ENCODE data around the gene CA10.

Gene CA10

DNA sequence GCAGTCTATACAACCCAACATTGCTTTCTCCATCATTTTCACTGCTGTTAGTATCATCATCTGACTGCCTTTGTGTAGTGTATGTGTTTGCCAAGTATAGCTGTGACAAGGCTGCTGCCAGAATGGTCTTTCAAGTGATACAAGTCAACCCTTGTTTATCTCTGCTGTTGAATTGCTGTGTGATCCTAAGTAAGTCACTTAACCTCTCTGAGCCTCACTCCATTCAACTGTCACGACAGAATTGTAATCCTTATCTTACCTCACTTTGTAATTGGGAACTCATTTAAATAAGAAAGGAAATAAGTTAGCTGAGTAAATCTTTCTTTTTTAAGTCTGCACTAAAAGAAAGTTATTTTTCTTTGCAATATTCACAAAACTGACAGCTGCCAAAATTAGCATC is 340.6 kb downstream of the CA10 start:
- DNase-seq (ENCODE audit: low read depth), result no peak

DNA sequence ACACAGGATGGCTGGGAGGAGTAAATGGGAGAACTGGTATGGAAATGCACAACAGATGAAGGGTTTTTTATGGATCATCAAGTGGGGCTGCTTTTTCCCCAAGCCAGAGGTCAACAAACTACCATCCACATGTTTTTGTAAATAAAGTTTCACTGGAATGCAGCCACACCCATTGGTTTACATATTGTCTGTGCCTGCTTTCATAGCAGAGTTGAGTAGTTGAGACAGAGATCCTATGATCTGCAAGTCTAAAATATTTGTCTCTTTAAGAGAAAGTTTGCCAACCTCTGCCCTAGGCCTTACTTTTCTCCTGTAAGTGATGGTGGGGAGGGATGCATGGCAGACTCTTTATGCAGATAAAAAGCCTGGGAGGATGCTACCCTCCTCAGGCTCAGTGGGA is 341.4 kb downstream of the CA10 start:
- no peak for DNase-seq (ENCODE audit: low read depth)

DNA sequence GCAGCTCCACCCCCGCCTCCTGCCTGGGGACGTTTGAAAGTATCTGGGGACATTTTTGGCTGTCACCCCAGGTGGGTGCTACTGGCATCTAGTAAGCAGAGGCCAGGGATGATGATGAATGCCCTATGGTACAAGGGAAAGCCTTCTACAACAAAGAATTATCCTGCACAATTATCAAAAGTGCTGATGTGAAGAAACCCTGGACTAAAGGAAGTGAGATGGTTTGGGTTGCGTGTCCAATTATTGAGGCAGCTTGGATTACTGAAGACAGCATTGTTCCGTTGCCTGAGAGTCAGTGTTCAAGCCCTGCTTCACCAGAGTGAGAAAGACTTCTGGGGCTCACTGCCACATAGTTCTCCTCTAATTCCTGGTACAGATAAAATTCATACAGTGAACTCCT is 343.4 kb downstream of the CA10 start:
- DNase-seq (ENCODE audit: low read depth), result no peak

DNA sequence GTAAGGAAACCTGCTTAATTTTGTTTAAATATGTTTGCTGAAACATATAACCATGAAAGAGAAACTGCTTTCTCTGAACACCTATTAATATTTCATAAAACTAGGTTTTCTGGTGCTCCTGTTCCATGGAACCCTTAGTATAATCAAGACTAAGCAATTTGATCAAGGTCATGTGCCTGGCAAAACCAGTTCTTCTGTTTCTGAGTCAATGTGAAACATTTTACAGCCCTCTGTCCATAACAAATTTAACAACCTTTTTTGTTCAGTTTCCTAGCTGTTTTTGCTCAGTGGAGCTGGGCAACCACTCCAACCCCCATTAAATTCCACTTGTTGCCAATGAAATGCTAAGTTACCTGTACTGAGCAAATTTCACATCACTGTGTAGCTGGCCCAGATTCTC is 344.0 kb downstream of the CA10 start:
- DNase-seq (ENCODE audit: low read depth), result no peak

DNA sequence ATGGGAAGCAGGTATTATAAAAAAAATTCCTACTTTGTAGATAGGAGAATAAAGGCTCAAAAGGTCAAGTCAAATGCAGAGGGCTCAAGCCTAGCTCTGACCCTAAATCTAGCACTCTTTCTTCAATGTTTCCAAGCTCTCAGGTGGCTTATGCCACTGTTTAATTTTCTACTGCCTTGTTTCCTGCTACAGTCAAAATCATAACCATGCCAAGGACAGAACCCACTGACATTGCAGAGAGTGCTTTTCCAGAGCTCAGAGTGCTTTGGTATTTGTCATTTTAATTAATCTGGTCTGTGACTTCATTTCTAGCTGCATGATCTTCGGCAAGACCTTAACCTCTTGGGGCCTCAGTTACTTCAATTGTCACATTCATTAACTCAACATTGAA is 344.7 kb downstream of the CA10 start:
- DNase-seq (ENCODE audit: low read depth), result no peak

DNA sequence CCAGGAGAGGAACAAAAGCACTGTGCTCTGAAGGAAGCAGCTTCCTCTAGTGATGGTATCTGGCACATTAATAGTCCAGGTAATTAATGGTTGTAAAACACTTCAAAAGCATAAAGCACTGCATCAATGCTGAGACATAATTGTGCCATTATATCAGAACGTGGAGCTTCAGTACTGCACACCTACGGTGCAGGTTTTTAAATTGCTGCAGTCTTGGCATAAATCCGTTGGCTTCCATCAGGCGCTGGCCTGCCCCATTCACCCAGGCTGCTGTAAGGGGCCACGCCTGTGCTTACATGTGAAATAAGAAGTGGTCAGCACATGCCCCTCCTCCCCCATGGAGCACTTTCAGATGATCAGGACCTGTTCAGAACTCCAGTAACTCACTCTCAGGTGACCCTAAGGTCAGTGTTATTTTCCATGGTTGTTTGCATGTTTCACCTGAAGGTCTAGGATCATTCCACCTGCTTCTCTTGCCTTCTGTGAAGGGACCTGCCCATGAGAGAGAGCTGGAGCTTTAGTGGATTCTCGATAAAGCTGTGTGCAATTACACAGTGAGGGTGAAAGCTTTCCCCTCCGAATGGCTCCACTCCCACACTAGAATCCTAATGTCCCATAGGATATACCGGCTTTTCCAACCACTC is 345.3 kb downstream of the CA10 start:
- DNase-seq (ENCODE audit: low read depth), result no peak

DNA sequence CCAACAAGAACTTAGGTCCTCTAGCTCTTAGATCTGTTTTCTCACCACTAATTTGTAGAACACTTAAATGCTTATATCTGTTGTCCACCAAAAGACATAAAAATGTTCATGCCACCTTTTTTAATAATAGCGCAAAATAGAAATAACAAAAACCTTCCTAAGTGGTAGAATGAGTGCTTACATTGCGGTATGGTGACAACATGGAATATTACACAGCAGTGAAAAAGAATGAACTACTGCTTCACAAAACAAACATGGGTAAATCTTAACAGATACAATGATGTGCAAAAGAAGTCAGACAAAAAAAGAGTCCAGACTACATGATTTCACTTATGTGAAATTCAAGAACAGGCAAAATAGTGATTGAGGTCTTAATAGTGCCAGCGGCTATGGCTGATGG is 351.1 kb downstream of the CA10 start:
- DNase-seq (ENCODE audit: low read depth), result no peak

DNA sequence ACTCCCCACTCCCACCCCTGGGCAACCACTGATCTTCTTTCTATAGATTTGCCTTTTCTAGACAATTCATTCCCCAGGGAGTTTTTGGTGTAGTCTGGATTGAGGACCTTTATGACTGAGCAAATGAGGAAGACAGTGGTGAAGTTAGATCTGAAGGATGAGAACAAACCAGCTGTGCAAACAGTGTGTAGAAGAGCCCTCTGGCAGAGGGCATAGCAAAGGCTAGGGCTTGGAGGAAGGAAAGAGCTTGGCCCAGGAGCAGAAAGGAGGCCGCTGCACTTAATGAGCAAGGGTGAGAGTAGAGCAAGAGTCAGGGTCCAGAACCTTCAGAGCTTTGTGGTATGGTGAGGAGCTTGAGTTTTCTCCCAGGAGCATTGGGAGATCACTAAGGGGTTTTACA is 352.7 kb downstream of the CA10 start:
- no peak for DNase-seq (ENCODE audit: low read depth)

DNA sequence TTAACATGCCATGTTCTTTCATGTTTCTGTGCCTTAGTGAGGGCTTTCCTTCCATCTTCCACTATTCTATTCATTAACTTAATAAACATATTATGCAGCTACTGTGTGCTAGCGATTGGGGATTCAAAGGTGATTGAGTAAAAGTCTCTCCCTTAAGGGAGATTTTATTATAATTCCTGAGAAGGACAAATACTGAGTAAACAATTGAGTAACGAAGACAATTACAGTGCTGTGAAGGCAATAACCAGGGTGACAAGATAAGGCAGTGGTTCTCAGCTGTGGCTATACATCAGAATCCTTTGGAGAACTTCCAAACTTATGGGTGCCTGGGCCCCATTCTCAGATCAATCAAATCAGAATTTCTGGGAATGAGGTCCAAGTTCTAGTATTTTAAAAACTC is 353.3 kb downstream of the CA10 start:
- no peak for DNase-seq (ENCODE audit: low read depth)

DNA sequence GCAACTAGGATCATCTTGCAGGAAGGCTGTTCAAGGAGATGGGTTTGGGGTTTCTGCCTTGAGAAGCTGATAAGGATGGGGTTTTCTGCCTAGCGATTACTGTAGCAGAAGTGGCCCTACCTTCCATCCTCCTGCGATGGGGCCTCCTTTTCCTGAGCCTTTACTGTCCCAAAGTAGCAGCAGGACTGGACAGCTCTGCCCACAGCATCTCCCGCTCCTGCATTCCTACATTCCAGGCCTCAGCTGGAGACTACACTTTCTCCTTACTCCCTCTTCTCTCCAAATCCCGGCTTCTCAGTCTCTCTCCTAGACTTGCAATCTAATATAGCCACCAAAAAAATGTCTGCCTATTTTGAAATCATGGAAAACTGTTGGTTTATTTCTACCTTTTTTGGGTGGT is 355.4 kb downstream of the CA10 start:
- no peak for DNase-seq (ENCODE audit: low read depth)

DNA sequence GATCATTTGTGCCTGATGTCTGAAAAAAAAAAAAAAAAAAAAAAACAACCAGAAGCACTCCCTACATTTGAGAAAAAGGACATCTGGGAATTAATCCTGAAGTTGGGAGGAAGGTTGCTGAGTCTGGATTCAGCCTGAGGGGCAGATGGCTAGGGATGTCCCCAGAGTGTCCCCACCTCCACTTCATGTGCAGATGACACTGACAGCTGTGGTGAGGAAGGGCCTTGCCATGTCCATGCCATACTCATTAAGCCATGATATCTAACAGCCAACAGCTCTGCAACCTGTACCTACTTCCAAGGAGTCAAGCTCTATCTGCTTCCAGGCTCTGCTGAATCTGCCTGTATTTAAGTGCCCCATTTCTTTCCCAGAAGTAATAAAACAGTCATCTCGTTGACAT is 356.0 kb downstream of the CA10 start:
- no peak for DNase-seq (ENCODE audit: low read depth)

DNA sequence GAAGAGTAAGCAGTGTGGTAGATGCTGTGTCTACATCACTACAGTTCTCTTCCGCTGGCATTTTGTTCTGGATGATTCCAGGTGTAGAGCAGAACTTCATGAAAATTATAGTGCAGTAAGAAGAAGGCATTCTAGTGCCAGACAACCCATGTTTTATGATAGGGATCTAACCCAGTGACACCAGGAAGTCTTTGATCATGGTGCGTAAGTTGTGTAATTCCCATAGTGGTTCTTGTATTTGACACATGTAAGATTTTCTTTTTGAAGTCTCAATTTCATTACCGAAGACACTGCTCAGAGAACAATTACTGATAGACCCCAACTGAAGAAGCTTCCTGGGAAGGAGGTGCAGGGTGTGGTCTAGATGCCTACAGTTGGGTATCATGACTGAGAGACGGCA is 356.9 kb downstream of the CA10 start:
- no peak for DNase-seq (ENCODE audit: low read depth)

DNA sequence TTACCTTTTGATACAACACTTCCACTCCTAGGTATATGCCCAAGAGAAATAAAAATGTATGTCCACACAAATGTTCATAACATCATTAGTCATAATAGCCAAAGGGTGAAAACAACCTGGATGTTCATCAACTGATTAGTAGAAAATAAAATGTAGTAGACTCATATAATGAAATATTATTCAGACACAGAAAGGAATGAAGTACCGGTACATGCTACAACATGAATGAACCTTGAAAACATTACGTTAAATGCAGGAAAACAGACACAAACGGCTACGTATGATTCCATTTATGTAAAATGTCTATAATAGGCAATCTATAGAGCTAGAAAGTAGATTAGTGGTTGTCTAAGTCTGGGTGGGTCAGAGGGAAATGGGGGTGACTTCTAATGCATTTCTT is 358.5 kb downstream of the CA10 start:
- no peak for DNase-seq (ENCODE audit: low read depth)

DNA sequence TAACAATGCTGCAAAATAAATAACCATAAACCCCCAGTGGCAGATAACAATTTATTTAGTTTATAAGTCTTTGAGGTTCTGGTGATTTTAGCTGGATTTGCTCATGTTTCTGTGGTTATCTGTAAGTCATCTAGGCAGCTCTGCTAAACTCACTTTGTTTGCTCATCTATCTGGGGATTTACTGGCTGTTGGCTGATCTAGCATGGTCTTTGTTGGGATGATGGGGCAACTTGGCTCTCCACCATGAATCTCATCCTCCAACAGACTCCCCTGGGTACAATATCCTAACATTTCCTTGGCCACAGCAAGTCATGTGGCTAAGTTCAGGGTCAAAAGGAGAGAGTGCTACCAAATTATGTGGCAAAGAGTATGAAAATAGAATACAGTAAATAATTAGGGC is 359.3 kb downstream of the CA10 start:
- no peak for DNase-seq (ENCODE audit: low read depth)

DNA sequence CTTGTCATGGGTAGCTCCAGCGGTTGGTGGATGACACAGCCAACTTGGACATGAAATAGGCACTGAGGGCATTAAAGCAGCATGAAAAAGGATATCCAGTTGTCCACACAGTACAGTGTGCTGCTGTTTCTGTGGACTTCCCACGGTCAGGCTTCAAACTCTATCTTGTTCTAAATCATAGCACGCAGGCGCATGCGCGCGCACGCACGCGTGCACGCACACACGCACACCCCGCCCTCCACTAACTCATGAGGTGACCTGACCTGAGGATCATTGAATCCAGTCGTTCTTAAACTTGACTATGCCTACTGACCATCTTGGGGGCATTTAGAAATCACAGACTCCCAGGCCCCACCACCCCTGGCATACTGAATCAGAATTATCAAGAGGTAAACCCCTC is 361.4 kb downstream of the CA10 start:
- no peak for DNase-seq (ENCODE audit: low read depth)

DNA sequence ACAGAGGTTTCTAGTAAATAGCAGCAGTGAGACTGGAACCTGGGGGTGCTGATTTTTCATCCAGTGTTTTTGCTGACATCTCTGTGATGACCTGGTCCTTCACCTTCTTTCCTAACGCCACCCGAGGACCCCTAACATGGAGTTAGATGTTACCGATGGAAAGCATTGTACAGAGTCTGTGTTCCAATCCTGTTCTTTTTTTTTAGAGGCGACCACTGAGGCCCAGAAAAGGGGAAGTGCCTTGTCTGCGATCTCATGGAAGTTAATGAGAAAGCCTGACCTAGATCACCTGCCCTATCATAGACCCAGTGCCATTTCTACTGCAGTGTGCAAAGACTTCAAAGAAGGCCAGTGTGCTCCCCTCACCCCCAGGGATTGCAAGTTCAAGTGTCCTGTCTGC is 362.5 kb downstream of the CA10 start:
- DNase-seq (ENCODE audit: low read depth), result no peak

DNA sequence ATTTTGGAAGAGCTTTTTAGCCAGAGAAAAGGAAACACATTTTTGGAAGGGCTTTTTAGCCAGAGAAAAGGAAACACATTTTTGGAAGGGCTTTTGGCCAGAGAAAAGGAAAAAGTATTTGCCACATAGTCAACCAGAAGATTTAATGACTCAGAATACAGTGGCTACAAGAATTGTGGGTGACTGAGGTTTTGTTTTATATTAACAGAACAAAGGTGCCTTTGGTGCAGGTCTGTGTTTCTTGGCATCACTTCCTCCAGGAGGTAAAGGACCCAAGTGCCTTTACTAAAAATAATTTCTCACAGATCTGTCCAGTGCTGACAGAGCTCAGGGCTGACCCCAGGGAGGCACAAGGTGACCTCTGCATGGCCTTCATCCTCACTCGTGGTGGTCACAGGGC is 363.1 kb downstream of the CA10 start:
- DNase-seq (ENCODE audit: low read depth), result no peak

DNA sequence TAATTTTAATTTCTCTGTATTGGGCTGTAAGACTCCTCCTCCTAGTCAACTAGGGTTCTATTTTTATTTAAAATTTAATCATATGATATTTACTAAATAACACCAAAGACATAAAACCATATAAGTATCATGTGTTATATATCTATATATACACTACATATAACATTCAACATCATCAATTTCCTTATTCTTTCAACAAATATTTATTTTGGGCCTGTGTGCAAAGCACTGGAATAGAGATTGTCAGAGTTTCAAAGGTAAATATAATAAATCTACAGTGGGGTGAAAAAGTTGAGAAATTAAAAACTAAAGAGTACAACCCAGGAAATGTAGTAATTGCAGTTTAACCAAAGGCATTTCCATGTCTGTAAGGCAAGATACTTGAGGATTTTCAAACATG is 364.0 kb downstream of the CA10 start:
- no peak for DNase-seq (ENCODE audit: low read depth)

DNA sequence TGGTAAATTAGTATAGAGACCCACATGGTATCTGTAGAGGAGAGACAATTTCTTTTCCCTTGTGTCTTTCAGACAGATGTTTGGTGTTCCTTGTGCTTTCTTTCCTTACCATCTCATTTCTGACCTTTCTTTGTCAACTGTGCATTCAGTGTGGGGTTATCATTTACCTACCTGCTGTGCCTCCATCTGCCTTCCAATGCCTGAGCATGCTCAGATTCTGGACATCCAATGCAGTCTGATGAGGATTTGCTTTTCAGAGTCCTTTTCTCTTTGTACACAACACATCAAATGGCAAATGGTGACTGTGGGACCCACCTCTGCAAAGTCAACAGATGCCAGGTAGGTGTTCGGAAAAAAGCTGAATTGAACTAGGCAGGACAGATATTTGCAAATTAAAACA is 364.8 kb downstream of the CA10 start:
- DNase-seq (ENCODE audit: low read depth), result no peak

DNA sequence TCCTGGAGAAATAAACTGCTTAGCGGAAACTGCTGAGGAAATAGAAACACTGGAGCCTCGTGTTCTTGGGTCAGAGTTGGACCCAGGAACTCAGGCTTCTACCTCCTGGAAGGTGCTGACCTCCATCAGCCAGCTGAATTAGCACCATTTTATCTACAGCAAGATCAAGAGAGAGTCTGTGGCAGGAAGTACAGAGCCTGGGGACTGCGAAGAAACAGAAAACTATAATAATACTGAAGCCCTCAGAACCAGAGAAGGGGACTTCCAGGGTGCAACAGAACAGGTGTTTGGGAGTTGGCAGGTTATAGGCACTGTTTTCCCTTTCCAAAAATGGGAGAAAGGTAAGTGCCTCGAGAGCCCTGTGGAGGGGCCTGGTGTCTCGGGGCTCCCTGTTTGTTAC is 379.7 kb downstream of the CA10 start:
- DNase-seq (ENCODE audit: low read depth), result no peak

DNA sequence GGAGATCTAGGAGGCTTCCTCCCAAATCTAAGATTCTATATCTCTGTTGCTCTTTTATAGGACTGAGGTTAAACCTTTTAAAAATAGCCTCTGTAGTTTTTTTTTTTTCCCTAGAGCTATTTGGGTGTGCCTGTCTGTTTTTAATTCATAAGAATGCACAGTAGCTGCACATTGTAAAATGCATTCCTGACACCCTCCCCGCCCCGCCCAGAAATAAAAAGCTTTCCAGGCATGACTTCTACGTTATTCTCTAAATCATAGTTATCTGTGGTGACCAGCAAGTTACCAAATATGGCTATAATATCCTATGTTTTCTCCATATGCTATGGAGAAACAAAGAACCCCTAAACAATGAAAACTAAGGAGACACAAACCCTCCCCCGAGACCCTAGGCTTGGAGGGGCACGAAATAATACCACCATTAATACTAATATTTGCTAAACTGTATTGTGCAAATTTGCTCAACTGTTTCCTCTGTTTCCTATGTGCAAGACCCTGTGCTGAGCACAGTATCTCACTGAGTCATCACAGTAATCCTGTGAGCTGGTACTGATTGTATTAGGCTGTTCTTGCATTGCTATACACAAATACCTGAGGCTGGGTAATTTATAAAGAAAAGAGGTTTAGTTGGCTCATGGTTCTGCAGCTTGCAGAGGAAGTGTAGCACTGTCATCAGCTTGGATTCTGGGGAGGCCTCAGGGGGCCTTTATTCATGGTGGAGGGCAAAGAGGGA is 388.3 kb downstream of the CA10 start:
- no peak for DNase-seq (ENCODE audit: low read depth)

DNA sequence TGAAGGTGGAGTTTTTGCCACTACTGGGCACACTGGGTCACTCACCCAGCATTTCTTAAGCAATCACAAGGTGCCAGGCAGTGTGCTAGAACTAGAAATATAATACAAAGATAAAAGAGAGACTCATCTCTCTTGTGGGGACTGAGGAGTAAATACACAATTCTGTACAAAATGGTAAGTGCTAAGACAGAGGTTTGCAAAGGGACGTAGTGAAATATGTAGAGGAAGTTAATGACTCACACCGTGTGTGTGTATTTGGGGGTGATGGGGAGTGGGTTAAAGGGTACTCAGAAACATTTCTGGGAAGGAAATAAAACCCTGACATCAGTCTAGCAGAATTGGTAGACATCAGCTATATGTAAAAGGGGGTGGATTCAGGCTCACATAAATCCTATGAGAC is 389.3 kb downstream of the CA10 start:
- DNase-seq (ENCODE audit: low read depth), result no peak

DNA sequence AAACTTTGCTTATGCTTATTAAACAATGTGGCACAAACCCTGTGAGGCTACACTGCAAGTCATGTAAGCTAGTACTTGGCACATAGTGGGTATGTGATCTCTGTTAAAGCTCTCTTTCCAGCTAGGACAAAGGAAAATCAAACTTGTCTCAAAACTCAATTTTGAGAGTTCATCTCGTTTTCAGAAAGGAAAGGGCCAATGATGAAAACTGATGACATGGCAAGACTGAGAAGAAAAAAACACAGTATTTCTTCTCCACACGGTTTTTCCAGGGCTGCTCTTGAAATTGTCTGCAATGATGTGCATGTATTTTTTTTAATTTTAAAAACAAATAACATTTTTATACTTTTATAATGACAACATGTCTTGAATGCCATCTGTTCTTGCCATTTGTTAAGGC is 389.8 kb downstream of the CA10 start:
- no peak for DNase-seq (ENCODE audit: low read depth)

DNA sequence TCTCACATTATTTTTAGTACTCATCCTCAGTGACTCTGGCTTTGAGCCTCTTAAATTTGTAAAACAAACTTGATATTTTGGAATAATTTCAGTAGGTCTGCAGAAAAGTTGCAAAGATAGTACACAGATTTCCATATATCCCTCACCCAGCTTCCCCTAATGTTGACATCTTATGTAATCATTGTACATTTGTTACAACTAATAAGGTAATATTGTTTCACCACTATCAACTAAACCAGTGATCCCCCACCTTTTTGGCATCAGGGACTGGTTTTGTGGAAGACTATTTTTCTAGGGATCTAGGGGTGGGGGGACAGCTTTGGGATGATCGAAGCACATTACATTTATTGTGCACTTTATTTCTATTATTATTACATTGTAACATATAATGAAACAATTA is 391.2 kb downstream of the CA10 start:
- no peak for DNase-seq (ENCODE audit: low read depth)

All from iris pigment epithelial cell (primary cell).